Duodenal mucosa (tissue), 2 donors: ENCODE measurements around the gene USP53.

Source experiments
- H3K27ac ChIP-seq: one replicate; pipeline ENCODE4 v1.7.0; 2013; ENCODE audit warnings: low read depth, low read length
- H3K27me3 ChIP-seq, 2 donors: one replicate each; pipeline ENCODE4 v1.7.0; 2013; ENCODE audit warnings: low read length in 2 of 2, control low read depth in 1 of 2; ENCODE audit not compliant: insufficient read depth in 2 of 2, control insufficient read depth in 1 of 2
- H3K36me3 ChIP-seq, 2 donors: one replicate each; pipeline ENCODE4 v1.7.0; 2013; ENCODE audit warnings: low read length in 2 of 2, control low read depth in 1 of 2; ENCODE audit not compliant: insufficient read depth in 2 of 2, control insufficient read depth in 1 of 2
- H3K4me1 ChIP-seq, 2 donors: one replicate each; pipeline ENCODE4 v1.7.0; 2013; ENCODE audit warnings: low read length in 2 of 2, control low read depth in 1 of 2; ENCODE audit not compliant: insufficient read depth in 2 of 2, control insufficient read depth in 1 of 2
- H3K4me3 ChIP-seq, 2 donors: one replicate each; pipeline ENCODE4 v1.7.0; 2013; ENCODE audit warnings: low read length in 2 of 2, low read depth in 1 of 2
- H3K9ac ChIP-seq, 2 donors: one replicate each; pipeline ENCODE4 v1.7.0; 2013; ENCODE audit warnings: low read length in 2 of 2, low read depth in 1 of 2
- H3K9me3 ChIP-seq, 2 donors: one replicate each; pipeline ENCODE4 v1.7.0; 2013; ENCODE audit warnings: low read length in 2 of 2, control low read depth in 1 of 2; ENCODE audit not compliant: control insufficient read depth in 1 of 2

Gene USP53

DNA sequence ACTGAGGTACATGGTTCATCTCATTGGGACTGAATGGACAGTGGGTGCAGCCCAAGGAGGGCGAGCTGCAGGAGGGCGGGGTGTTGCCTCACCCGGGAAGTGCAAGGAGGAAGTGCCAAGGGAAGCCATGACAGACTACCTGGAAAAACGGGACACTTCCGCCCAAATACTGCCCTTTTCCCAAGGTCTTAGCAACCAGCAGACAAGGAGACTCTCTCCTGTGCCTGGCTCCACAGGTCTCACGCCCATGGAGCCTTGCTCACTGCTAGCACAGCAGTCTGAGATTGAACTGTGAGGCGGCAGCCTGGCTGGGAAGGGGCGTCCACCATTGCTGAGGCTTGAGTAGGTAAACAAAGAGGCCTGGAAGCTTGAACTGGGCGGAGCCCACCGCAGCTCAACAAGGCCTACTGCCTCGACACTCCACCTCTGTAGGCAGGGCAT is 14.7 kb upstream of the USP53 start:
- H3K9ac ChIP-seq: no peak overlapping the region
- H3K27ac ChIP-seq: no peak overlapping the region
- no peaks in the 10 kb centered on the region for H3K36me3 ChIP-seq
- no peaks in the 10 kb centered on the region for H3K4me1 ChIP-seq
- no peaks in the 10 kb centered on the region for H3K9me3 ChIP-seq
- no peak overlapping the region for H3K4me3 ChIP-seq
- H3K27me3 ChIP-seq: no peaks in the 10 kb centered on the region

DNA sequence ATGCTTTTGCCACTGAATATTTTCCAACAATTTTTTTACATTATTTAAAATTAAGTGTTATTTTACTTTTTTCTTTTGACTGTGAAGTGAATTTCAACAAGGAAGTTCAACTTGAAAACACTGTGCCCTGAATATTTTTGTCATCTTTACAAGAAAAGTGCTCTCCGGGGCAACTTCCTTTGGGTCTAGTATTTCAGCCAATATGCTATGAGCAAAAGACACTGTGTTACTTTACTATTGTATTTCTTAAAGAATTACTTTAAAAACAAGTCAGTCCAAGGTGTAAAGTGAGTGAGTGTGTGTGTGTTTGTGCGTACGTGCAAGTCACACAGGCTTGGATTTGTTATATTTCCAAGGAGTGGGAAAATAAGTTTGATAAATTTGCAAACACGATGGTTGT is 7.6 kb upstream of the USP53 start:
- Histone ChIP-seq H3K4me1 (no peaks in the 10 kb centered on the region), H3K27me3 (no peaks in the 10 kb centered on the region), H3K9ac (no peak overlapping the region), H3K9me3 (no peaks in the 10 kb centered on the region), H3K36me3 (no peaks in the 10 kb centered on the region), H3K27ac (no peak overlapping the region), H3K4me3 (no peak overlapping the region)

DNA sequence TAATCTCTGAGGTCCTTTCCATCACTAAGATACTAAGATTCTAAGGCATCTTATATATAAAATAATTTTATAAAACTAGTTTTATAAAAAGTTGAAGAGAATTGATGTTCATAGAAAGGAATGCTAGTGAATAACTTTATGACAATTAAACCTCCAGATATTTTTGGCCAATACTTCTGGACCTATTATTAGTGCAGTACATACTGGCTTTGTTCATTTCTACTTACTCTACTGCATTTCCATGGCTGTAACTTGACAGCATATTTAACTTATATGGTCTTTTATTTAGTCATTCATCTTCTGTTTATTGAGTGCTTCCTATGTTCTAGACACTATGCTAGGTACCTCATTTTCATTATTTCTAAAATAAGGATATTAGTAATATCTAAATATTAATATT is 6.8 kb upstream of the USP53 start:
- Histone ChIP-seq H3K4me1 (no peaks in the 10 kb centered on the region), H3K4me3 (no peak overlapping the region), H3K9ac (no peak overlapping the region), H3K9me3 (no peaks in the 10 kb centered on the region), H3K27me3 (no peaks in the 10 kb centered on the region), H3K27ac (no peak overlapping the region), H3K36me3 (no peaks in the 10 kb centered on the region)

GRCh38 chr4:119206178-119206577 is 6.3 kb upstream of the USP53 start:
- Histone ChIP-seq H3K4me3 (no peak overlapping the region), H3K27me3 (no peaks in the 10 kb centered on the region), H3K9ac (no peak overlapping the region), H3K9me3 (no peaks in the 10 kb centered on the region), H3K4me1 (no peaks in the 10 kb centered on the region), H3K27ac (no peak overlapping the region), H3K36me3 (no peaks in the 10 kb centered on the region)

GRCh38 chr4:119207051-119207450 is 5.5 kb upstream of the USP53 start:
- Histone ChIP-seq H3K27me3 (no peaks in the 10 kb centered on the region), H3K36me3 (no peaks in the 10 kb centered on the region), H3K4me1 (no peaks in the 10 kb centered on the region), H3K9me3 (no peaks in the 10 kb centered on the region), H3K9ac (no peak overlapping the region), H3K4me3 (no peak overlapping the region), H3K27ac (no peak overlapping the region)

DNA sequence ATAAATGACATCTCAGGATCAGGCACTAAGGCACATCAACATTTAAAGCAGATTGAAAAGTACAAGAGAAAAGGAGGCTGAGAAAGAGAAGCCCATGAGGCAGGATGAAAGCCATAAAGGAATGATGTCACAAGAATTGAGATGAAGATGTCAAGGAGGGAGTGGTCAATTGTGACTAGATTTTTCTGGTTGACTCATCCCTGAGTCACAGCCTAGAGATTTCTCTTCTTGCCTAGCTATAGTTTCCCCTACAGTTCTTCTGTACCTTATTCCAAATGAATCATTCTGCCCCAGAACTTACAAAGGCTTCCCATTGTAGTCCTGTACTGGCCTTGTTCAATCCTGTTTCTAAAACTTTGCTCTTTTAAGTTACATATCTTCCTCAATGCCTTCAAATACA is 3.4 kb upstream of the USP53 start:
- Histone ChIP-seq H3K36me3 (no peaks in the 10 kb centered on the region), H3K4me3 (no peak overlapping the region), H3K9me3 (no peaks in the 10 kb centered on the region), H3K27me3 (no peaks in the 10 kb centered on the region), H3K9ac (no peak overlapping the region), H3K27ac (no peak overlapping the region), H3K4me1 (no peaks in the 10 kb centered on the region)

DNA sequence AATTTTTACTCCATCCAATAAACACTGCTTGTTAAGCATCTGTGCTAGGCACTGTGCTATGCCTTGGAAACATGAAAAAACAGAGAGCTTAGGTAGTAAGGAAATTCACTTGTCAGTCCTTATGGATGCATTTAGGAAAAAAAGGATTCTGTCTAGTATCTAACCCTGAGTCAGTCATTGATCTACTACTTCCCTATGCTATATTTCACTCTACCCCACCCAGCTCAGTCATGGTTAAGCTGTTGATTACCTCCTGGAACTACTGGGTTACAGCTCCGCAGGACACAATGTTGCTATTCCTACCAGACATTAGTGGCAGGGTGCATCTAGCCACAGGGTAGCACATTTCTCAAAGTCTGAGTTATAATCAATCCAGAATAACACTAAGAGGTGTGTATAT is 2.9 kb upstream of the USP53 start:
- Histone ChIP-seq H3K27me3 (no peaks in the 10 kb centered on the region), H3K4me1 (no peaks in the 10 kb centered on the region), H3K27ac (no peak overlapping the region)

GRCh38 chr4:119210775-119211174 is 1.7 kb upstream of the USP53 start:
- Histone ChIP-seq H3K9me3 (no peaks in the 10 kb centered on the region), H3K4me1 (peaks cover 0 to 3% of the 10 kb centered on the region in 2 donors), H3K36me3 (no peaks in the 10 kb centered on the region), H3K9ac (no peak overlapping the region), H3K4me3 (no peak overlapping the region), H3K27ac (no peak overlapping the region), H3K27me3 (no peaks in the 10 kb centered on the region)

More for the DNA sequence above, 2.9 kb upstream of the USP53 start:
- no peak overlapping the region for H3K4me3 ChIP-seq
- H3K9me3 ChIP-seq: no peaks in the 10 kb centered on the region
- no peak overlapping the region for H3K9ac ChIP-seq
- no peaks in the 10 kb centered on the region for H3K36me3 ChIP-seq

GRCh38 chr4:119211867-119212233 is 663 bp upstream of the USP53 start:
- Histone ChIP-seq H3K36me3 (no peaks in the 10 kb centered on the region), H3K9ac (peak overlapping the region; percentile 80 to 92), H3K4me1 (peaks cover 0 to 3% of the 10 kb centered on the region in 2 donors), H3K9me3 (no peaks in the 10 kb centered on the region), H3K27me3 (no peaks in the 10 kb centered on the region), H3K4me3 (peak overlapping the region; percentile 96 to 98), H3K27ac (peak overlapping the region; percentile 96)

DNA sequence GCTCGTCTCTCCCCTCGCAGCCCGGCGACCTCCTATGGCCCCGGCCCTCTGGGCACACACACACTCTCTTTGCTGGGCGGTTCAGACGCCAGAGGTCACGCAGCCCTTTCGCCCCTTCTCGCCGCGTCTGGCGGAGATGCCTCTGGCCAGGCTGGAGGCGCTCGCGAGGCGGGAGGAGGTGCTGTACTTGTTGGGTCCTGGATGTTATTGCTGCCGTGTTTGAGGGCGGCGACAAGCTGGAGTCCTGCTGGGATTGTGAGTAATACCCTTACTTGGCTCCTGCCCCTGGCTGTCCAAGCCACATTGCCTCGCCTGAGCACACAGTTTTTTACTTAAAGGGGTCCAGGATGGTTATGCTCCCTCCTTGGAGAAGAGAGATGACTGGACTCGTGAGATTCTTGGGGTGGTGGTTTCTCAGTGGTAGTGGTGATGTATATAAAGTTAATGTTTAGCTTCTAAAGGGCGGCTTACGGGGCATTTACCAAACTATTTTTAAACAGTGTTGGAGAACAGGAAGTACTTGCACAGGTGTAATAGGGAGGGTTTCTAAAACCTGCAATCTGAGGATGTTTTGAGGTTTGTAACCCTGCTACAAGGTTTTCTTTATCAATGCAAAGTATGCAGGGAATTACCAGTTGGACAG is 572 bp downstream of the USP53 start:
- Histone ChIP-seq H3K36me3 (peaks cover 4 to 7% of the 10 kb centered on the region in 2 donors), H3K27ac (peak overlapping the region; percentile 96), H3K27me3 (no peaks in the 10 kb centered on the region), H3K4me3 (peak overlapping the region; percentile 96 to 98), H3K4me1 (peaks cover 0 to 3% of the 10 kb centered on the region in 2 donors), H3K9me3 (no peaks in the 10 kb centered on the region), H3K9ac (peak overlapping the region; percentile 80 to 99)

GRCh38 chr4:119218093-119218492 is 5.6 kb downstream of the USP53 start:
- Histone ChIP-seq H3K27ac (no peak overlapping the region), H3K4me3 (no peak overlapping the region), H3K9me3 (no peaks in the 10 kb centered on the region), H3K9ac (no peak overlapping the region), H3K36me3 (peaks cover 4 to 10% of the 10 kb centered on the region in 2 donors), H3K4me1 (peaks cover 0 to 3% of the 10 kb centered on the region in 2 donors), H3K27me3 (no peaks in the 10 kb centered on the region)
